Neutrophil (primary cell): ENCODE data around the gene AGXT.
A peak's percentile ranks its signal among the peaks of the same experiment; 100 is the strongest.

Experiments
- H3K27ac ChIP-seq: fragments of 200-600 bp; sonication (generic); 2 replicates; pipeline ENCODE4 v1.5.1; 2016; ENCODE audit warnings: mild to moderate bottlenecking, moderate library complexity
- H3K27me3 ChIP-seq: fragments of 200-600 bp; sonication (generic); 2 replicates; pipeline ENCODE4 v1.6.0; 2016; ENCODE audit warnings: mild to moderate bottlenecking
- H3K36me3 ChIP-seq: fragments of 200-600 bp; sonication (generic); 2 replicates; pipeline ENCODE4 v1.5.1; 2017
- H3K4me1 ChIP-seq, 2 experiments: fragments of 200-600 bp in 1 of 2; sonication (generic) in 1 of 2; 1 replicate in 1 of 2; 2 replicates in 1 of 2; pipeline versions ENCODE4 v1.5.1 to v1.6.1; 2013 to 2016; ENCODE audit warnings: low read depth in 1 of 2, low read length in 1 of 2, mild to moderate bottlenecking in 1 of 2, moderate library complexity in 1 of 2; ENCODE audit not compliant: control insufficient read depth in 1 of 2, insufficient read depth in 1 of 2
- H3K4me3 ChIP-seq, 2 experiments: fragments of 200-600 bp in 1 of 2; sonication (generic) in 1 of 2; 1 replicate in 1 of 2; 2 replicates in 1 of 2; pipeline ENCODE4 v1.5.1; 2013 to 2016; ENCODE audit warnings: low read depth in 1 of 2, low read length in 1 of 2, mild to moderate bottlenecking in 1 of 2, moderate library complexity in 1 of 2
- H3K9me3 ChIP-seq: fragments of 200-600 bp; sonication (generic); 2 replicates; pipeline ENCODE4 v1.5.1; 2016
- TF ChIP-seq, protein P1 (sequence below): fragments of 200-600 bp; sonication (generic); IDR thresholded peaks from 2 replicates; pipeline ENCODE4 v1.5.1; 2016; ENCODE audit warnings: antibody characterized with exemption

AGXT gene

DNA sequence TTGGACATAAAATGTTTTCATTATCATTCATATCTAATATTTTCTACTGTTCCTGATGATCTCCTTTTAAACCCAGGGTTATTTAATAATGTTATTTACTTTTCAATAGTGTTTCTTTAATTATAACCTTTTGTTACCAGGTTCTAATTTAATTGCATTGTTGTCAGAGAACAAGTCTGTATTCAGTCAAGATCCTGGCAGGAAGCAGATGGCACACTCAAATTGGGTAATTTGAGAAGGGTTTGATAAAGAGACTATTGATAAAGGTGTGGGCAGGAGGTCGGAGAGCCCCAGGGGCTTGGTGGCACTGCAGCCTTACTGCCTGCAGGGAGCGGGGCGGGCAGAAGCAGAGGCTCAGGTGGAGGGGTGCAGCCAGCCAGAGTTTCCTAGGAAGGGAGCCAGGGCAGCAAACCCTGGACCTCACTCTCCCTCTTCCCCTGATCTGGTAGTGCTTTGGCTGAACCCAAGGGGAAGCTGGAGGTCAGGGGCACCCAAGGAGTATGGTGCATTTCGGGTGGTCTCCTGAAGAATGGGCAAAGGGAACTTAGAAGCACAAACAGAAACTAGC, 46.3 kb upstream of the AGXT start:
- Histone ChIP-seq H3K4me3 (no peak overlapping the region), H3K27me3 (peaks cover 100% of the 10 kb centered on the region), H3K27ac (no peak overlapping the region), H3K9me3 (no peaks in the 10 kb centered on the region), H3K36me3 (no peaks in the 10 kb centered on the region), H3K4me1 (no peaks in the 10 kb centered on the region)
- TF ChIP-seq, protein P1, sequence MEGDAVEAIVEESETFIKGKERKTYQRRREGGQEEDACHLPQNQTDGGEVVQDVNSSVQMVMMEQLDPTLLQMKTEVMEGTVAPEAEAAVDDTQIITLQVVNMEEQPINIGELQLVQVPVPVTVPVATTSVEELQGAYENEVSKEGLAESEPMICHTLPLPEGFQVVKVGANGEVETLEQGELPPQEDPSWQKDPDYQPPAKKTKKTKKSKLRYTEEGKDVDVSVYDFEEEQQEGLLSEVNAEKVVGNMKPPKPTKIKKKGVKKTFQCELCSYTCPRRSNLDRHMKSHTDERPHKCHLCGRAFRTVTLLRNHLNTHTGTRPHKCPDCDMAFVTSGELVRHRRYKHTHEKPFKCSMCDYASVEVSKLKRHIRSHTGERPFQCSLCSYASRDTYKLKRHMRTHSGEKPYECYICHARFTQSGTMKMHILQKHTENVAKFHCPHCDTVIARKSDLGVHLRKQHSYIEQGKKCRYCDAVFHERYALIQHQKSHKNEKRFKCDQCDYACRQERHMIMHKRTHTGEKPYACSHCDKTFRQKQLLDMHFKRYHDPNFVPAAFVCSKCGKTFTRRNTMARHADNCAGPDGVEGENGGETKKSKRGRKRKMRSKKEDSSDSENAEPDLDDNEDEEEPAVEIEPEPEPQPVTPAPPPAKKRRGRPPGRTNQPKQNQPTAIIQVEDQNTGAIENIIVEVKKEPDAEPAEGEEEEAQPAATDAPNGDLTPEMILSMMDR: no peak

DNA sequence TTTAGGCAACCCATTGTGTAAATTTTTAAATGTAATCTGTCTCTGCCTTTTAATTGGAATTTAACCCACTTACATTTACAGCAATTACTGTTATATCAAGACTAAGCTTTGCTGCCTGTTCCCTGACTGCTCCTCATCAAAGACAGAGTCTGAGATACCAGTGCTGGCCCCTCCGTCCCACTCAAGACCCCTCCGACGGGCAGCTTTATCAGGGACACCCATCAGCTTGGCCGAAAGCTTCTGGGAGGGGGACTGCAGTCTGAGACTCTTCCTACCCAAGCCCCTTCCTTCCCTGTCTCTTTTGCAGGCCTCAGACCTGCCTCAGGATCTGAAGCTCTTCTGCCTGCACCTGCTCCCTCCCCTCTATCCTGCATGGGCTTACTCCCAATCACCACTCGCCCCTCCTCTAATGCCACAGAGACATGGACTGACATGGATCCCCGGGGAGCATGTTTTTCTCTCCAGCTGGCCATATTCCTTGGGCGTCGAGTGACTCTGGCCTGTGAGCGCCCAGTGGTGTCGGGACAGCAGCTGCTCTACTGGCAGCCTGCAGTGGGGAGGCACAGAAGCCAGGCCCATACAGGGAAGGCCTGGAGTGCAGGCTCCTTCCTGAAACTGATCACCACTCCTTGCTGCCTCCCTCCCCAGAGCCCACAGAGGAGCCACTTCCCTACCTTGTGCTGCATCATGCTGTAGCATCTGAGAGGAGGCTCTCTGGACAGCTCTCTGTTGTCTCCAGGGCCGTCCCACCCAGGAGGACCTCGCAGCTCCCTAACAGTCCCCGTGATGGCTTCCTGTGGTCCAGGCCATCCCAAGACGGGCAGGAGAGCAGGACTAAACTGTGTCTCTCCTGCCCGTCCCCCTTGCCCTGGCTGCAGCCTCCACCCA, 44.9 kb upstream of the AGXT start:
- H3K27me3 ChIP-seq: peaks cover 100% of the 10 kb centered on the region

DNA sequence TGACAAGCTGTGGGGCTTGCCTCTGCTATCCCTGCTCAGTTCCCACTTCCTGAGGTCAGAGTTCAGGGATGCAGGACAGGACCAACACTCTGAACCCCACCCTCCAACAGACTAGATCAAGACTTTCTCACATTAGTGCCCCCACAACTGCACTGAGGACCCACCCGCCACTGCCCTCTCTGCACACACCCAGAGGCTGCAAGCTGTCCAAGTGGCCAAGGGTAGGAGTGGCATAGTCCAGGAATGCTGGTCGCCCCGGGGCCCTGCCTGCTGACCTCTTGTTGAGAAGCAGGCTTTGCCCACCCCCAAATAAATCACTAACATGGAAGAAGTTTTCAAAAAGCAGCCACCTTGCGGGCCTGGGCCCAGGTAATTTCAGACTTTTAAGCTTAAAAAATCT, 43.1 kb upstream of the AGXT start:
- peaks cover 100% of the 10 kb centered on the region for H3K27me3 ChIP-seq
- no peaks in the 10 kb centered on the region for H3K4me1 ChIP-seq
- H3K27ac ChIP-seq: no peak overlapping the region
- H3K36me3 ChIP-seq: no peaks in the 10 kb centered on the region
- H3K9me3 ChIP-seq: no peaks in the 10 kb centered on the region
- TF ChIP-seq, protein P1: no peak
- no peak overlapping the region for H3K4me3 ChIP-seq

More for the DNA sequence above, 44.9 kb upstream of the AGXT start:
- H3K4me1 ChIP-seq: no peaks in the 10 kb centered on the region
- H3K27ac ChIP-seq: no peak overlapping the region
- H3K9me3 ChIP-seq: no peaks in the 10 kb centered on the region
- H3K4me3 ChIP-seq: no peak overlapping the region
- no peaks in the 10 kb centered on the region for H3K36me3 ChIP-seq
- TF ChIP-seq, protein P1: no peak

DNA sequence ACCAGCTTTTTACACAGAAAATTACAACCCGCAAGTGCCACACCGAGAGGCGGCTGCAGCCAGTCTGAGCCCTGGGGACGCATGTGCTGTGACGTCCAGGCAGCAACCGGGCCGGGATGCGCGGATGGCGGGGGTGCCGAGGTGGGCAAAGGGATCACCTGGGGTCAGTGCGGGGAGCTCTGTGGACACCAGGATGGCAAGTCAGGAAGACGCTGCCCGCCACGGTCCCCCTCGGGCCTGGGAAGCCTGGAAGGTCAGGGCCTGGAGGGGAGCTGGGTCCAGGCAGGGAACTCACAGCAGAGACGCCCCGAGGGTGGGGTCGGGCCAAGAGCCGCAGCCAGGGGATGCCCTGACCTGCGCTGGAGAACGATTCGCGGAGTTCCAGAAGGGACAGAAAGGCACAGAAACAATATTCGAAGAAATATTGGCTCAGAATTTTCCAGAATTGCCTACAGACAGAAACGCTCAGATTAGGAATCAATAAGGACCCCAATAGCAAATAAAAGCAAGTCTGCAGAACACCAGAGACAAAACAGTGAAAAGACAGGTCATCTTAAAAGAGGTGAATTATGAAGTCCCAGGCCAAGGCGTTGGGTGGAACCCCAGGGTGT, 36.9 kb upstream of the AGXT start:
- Histone ChIP-seq H3K27ac (no peak overlapping the region), H3K4me3 (peak overlapping the region in 1 of 2 experiments; percentile 28), H3K36me3 (no peaks in the 10 kb centered on the region), H3K27me3 (peaks cover 85% of the 10 kb centered on the region), H3K4me1 (peaks cover 4 to 10% of the 10 kb centered on the region in 2 experiments), H3K9me3 (no peaks in the 10 kb centered on the region)
- TF ChIP-seq, protein P1: no peak

DNA sequence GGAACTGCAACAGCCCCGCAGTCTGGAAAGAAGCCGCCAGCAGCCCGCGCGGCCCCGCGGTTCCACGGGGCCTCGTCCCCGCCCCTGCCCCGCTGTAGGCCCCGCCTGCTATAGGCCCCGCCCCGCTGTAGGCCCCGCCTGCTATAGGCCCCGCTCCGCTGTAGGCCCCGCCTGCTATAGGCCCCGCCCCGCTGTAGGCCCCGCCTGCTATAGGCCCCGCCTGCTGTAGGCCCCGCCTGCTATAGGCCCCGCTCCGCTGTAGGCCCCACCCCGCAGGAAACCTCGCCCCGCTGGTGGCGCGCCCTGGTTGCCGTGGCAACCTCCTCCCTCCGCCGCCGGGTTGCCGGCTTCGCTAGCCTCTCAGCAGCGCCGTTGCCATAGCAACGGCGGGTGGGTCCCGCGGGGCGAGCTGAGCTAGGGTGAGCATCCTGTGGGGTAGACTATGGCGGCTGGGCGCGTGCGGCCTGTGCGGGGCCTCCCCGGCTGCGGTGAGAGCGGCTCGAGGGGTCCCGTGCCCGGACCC, 36.4 kb upstream of the AGXT start:
- TF ChIP-seq, protein P1: no peak
- Histone ChIP-seq H3K27me3 (peaks cover 84% of the 10 kb centered on the region), H3K27ac (no peak overlapping the region), H3K4me3 (peak overlapping the region in 1 of 2 experiments; percentile 28), H3K4me1 (peaks cover 4 to 10% of the 10 kb centered on the region in 2 experiments), H3K9me3 (no peaks in the 10 kb centered on the region), H3K36me3 (no peaks in the 10 kb centered on the region)
